GM18498 (cell line): Measurements from ENCODE around the gene PIK3AP1.
A peak's percentile ranks its signal among the peaks of the same experiment; 100 is the strongest.
"Not testable (repeated sequence)": the region's sequence is repeated elsewhere in the genome, so short reads cannot be mapped to it uniquely, and the experiment has no call there.

ENCODE experiments used
- ATAC-seq: cut with Tn5 transposase; IDR thresholded peaks from one replicate; pipeline ENCODE4 v1.9.1; 2021; ENCODE audit warnings: mild to moderate bottlenecking, moderate library complexity; ENCODE audit not compliant: unreplicated experiment

Gene PIK3AP1

DNA sequence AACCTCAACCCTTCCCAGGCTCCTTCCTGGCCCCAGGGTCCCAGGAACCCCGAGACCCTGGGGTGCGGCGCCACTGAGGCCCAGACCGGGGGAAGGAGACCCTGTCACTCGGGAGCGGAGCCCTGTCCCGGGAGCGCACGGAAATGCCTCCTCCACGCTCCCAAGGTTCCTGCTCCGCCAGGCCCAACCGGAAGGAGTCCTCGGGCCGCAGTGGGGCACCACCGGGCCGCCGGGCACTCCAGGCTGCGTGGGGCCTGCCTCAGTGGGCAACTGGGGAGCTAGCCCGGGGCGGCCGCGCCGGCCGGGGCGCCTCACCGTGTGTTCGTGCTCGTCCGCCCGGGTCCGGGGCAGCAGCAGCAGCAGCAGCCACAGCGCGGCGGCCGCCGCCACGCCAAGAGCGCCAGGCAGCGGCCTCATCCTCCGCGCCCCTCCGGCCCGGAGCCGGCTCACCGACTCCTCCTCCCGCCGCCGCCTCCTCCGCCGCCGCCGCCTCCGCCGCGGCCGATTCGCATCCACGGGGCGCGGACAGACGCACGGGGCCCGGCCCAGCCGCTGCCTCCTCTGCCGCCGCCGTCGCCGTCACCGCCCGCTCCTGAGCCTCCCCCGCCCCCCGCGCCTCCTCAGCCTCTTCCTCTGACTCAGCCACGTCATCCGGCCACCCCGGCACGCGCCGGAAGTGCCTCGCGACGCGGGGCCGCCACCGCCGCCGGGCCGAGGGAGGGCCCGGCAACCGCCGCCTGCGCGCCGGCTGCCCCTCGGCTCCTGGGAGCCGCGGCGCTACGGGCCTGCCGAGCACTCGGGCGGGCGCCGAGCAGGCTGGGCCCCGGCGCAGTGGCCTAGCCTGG, 133.7 kb downstream of the PIK3AP1 start, which contains the start of gene TM9SF3:
Gene TM9SF3 (minus strand): TSS at position 594 of the 845 bp plus-strand sequence. CDS start 177 bp downstream, at position 417.
- peak; percentile 85 for ATAC-seq

DNA sequence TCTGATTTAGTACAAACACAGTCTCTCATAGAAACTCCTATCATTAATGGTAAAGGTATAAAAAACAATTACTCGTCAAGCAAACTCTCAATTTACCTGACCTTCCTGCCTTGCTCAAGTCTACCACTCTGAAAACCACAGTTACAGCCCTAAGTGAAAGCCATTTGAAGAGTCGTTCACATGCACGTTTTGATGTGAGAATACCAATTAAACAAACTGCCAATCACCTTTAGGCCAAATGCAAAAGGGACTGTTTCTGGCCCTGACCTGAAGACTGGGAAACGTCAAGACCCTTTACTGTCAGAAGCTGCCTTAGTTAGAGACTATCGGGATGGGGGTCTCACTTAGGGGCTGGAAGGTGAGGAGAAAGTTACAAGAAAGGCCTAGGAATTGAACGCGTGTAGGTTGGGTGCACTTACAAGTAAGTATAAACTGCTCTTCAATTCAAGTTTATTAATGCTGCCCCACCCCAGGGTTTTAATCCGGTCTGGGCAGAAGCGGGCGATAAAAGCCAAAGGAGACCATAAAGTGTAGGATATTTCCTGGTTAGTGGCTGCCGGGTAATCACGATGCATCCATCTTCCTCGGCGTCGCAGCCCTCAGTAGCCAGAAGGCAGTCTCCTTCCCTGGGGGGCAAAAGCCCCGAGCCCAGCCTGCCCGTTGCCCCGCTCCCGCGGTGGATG, 134.4 kb downstream of the PIK3AP1 start:
- ATAC-seq: no peak

DNA sequence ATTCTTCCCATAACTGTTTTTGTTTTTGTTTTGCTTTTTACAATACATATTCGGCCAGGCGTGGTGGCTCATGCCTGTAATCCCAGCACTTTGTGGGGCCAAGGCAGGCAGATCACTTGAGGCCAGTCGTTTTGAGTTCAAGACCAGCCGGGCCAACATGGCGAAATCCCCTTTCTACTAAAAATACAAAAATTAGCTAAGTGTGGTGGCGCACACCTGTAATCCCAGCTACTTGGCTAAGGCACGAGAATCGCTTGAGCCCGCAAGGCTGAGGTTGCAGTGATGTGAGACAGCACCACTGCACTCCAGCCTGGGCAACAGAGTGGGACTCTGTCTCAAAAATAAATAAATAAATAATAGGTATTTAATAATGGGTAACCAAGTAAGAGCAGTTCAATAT, 135.8 kb downstream of the PIK3AP1 start:
- no peak for ATAC-seq

DNA sequence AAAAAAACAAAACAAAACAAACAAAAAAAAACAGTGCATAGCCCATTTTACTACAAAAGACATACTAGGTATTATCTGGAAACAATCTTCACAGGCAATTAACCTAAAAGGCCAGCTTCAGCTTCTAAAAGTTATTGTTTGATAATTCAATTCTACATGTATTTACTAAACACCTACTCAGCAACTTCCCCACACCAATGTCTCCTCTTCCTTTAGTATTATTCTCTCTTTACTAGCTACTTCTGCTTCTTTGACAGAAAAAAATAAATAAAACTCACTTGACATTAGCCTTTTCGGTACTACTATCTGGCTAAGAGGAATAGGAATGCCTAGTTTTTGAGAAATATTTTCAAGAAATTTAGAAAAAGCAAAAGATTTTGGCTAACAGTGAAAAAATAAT, 136.3 kb downstream of the PIK3AP1 start:
- ATAC-seq: no peak

DNA sequence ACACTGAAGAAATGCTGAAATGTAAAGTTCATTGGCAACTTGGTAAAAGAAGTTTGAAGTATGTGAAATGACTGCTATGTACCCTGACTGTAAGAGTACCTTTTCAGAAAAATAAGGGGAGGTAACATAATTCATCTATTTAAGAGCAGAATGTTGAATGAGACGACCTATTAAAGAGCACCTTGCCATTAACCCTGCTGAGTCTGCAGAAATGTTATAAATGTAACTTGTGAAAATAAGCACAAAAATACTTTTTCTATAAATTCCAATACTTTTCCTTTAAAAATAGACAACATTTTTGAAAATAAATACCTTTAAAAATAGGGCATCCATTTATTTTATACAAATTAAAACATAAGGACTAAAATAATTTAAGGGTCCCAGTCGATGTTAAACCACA, 141.2 kb downstream of the PIK3AP1 start:
- no peak for ATAC-seq

DNA sequence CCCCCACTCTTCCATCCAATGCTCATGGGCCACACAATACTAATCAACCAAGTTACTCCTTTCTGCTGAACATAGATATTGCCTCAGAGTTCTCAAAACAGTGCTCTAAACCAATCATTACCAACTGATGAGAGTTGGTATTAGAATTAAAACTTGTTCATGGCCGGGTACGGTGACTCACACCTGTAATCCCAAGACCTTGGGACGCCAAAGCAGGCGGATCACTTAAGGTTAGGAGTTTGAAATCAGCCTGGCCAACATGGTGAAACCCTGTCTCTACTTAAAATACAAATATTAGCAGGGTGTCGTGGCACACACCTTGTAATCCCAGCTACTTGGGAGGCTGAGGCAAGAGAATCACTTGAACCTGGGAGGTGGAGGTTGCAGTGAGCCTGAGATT, 141.7 kb downstream of the PIK3AP1 start:
- no peak for ATAC-seq

DNA sequence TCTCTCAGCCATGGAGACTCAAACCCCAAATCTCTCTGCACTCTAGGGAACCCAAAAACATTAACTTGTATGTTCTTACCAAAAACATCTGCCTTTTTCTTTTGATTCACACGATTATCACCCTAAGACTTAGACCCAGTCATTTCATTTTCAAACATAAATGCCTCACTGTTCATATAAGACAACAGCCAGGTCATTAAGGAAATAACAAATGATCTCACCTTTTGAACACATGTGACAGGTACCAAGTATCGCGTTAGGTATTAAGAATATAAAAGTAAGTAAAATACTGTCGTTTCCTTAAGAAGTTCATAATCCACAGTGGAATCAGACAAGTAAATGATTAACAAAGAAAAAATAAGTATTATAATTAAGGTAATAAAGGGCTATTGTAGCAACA, 142.3 kb downstream of the PIK3AP1 start:
- no peak for ATAC-seq

DNA sequence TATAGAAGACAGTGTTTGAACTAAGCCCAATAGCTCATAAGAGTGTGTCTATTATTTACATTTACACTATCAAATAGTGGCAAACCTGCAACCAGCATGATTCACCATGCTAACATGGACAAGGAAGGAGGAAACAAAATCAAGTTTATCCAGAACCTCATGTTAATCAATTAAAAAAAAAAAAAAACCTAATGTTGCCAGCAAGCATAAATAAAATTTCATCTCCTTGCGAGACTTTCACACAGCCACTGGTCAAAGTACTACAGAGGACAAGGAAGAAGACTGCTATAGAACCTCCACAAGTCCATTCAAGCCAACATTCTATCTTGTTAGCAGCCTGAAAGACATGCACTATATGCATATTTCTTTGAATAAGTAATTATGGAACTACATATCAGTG, 143.2 kb downstream of the PIK3AP1 start:
- ATAC-seq: no peak

DNA sequence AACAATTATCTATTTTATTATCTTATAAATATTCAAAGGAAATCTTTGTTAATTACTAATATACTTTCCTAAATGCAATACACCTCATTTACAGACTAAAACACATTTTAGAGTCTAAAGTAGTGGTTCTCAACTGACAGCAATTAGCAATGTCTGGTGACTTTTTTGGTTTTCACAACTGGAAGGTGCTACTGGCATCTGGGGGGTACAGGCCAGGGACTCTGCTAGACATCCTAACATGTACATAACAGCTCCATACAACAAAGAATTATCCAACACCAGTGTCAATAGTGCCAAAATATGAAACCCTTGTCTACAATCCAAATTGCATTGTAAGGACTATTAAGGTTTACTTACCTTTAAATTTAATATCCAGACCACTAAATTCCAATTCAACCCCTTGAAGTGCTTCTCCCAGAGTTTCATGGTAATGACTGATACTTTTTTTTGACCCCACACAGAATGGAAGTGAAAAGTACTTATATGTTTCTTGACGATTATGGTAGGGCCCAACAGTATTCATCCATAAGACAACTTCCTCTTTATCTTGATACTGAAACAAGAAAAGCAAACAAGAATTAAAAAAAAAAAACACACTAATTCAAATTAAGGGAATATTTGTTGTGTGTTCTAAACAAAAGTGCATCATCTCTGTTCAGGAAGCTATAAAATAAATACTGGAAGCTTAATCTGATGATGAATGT, 143.9 kb downstream of the PIK3AP1 start:
- ATAC-seq: no peak

DNA sequence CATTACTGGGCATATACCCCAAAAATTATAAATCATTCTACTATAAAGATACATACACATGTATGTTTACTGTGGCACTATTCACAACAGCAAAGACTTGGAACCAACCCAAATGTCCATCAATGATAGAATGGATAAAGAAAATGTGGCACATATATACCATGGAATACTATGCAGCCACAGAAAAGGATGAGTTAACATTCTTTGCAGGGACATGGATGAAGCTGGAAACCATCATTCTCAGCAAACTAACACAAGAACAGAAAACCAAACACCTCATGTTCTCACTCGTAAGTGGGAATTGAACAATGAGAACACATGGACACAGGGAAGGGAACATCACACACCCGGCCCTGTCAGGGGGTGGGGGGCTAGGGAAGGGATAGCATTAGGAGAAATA, 145.8 kb downstream of the PIK3AP1 start:
- ATAC-seq: not testable (repeated sequence)

DNA sequence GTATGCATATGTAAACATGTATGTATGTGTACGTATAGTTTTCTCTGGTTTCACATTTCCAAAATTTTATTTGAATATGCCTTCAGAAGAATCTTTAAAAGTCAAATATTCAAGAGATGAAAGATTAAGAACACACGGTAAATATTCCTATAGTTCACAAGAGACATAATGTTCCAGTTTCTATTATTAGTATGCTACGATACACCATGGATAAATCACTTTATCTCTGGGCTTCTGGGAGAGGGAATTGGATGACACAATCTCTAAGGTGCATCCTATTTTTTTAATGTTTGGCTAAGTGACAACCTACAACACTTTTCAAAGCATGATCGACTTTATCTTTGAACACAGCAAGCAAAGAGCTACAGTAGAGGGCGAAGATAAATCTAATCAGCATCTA, 147.3 kb downstream of the PIK3AP1 start:
- no peak for ATAC-seq

DNA sequence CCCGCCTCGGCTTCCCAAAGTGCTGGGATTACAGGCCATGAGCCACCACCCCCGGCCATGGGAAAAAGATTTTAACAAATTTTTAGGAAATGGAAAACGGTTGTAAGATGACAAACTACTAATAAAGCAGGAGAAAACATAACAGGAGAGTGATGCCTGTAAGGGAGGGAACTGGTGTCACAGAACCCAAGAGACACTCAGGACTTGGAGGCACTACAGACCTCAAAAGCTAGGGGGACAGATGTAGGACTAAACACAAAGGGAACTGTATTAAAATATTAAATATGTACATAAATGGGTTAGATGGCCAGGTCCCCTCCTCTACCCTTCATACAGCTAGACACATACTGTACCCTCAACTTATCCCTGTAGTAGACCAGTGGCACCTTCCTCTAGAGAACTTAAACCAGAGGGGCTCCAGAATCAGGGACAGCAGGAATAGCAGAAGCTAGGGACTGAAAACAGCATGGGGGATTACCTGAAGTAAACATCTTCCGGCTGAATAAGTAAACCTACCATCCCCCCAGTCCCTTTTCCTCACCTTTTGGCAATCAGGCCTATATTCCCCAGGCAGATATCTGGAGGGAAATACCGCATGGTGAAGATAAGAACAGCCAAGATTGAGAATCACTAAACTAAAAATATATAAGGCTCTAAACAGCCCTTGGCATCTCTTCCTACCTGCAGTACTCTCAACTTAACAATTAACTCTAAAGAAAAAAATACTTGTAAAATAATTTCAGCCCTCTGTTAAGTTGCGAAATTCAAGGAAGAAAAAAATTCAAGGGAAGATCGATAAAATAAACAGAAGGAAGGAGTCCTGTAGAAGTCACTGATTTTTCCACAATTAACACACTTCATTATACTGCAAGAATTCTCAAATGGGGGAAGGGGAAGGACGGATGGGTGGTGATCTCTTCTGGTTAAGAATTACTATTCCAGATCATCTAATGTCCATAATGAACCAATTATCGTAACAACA, 149.0 kb downstream of the PIK3AP1 start:
- ATAC-seq: no peak

DNA sequence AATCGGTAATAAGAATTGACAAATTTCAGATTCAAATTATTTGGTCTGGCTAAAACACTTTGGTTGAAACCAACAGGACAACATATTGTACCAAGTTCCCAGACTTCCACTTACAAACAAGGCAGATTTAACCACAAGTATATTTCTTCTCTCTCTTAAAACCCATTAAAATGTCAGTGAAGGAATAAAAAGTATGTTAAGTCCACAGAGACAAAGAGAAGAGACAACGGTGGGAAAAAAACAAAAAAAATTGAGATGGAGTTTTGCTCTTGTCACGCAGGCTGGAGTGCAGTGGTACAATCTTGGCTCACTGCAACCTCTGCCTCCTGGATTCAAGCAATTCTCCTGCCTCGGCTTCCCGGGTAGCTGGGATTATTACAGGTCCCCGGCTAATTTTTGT, 149.8 kb downstream of the PIK3AP1 start:
- ATAC-seq: no peak

DNA sequence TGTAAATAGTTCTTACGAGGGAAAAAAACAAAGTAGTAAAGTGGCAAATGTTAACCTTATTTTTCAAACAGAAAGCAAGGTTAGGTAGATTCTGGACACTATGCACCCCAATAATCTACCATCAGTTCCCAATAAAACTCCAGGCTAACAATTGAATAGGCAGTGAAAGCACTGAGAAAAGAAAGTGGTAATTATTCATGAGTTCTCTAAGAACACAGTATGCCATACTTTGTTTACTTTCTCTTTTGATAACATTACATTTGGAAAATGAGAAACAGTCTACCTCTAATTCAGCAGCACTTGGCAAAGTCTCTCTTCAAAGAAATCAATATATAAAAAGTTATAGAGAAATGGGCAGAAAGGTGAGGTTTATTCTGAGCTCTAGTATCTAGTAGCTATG, 151.9 kb downstream of the PIK3AP1 start:
- ATAC-seq: no peak

DNA sequence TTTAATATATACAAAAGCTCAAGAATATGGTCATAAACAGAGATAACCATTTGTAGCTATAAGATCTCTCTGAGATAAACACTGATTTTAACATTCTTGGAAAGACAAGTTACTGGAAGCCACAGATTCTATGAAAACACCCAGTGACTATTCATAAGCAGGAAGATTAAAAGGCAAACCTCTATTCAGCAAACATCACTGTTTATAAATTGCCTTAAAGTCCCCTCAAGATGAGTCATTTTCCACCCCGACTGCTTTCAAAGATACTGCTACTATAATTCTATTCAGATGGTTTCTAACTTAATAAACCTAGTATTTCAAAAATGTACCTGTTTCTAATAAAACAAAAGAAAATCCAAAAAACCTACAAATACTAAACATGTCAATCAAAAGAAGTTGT, 154.5 kb downstream of the PIK3AP1 start:
- ATAC-seq: no peak

DNA sequence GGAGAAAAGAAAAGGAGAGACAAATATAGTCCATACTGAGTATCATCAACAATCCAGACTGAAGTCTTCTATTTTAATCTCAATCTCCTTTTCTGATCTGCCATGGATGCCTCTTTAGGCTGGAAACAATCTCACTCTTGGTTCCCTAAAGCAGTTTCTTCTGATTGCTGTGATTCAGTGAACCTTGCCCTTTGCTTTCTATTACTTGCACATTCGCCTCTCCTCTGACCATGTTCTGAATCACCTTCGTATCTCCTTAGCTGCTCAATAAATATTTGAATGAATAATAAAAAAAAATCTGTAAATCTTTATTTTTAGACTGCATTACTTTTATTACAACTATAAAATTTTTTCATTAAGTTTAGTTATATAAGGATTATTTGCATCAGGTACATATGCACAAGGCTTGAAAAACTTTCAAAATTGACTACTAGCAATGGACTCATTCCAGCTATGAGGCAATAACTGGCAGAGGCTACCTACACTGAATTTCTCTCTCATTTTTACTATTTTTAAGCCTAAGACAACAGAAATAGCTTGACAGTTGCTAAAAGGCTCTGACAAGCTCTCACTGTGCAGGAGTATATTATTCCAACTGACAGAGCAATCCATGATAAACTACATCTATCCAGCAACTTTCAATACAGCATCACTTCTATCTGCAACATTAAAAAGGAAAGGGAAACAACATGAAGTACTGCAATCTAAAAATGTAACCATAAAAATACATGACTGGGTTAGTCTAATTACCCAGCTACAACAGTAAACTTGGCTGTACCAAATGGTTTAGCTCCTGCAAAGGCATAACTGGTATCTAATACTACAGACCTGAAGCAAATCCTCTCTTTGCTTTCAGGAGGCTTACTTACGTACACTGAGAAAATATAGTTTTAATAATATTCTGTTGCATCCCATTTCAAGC, 159.1 kb downstream of the PIK3AP1 start:
- ATAC-seq: no peak

DNA sequence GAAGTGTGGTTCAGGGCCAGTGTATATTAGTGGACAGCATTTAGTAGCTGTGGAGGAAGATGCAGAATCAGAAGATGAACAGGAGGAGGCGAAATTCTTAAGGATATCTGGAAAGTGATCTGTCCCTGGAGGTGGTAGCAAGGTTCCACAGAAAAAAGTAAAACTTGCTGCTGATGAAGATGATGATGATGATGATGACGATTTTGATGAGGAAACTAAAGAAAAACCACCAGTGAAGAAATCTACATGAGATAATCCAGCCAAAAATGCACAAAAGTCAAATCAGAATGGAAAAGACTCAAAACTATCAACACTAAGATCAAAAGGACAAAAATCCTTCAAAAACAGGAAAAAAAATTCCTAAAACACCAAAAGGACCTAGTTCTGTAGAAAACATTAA, 159.8 kb downstream of the PIK3AP1 start:
- ATAC-seq: no peak

DNA sequence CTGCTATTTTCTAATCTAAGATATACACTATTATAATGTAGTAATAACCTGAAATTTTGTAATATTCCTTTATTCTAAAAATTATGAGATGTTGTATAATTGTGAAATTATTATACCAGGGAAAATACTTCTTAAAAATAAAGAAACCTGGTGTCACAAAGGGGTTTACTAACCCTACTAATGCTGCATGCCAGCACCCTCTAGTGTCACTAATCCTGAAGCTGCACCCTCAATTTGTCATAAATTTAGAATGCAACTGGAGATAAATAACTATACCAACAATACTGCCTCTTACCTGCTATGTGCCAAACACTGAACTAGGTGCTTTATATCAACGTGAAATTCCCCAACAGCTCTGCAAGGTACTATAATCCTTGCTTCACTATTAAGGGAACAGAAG, 164.3 kb downstream of the PIK3AP1 start:
- no peak for ATAC-seq

DNA sequence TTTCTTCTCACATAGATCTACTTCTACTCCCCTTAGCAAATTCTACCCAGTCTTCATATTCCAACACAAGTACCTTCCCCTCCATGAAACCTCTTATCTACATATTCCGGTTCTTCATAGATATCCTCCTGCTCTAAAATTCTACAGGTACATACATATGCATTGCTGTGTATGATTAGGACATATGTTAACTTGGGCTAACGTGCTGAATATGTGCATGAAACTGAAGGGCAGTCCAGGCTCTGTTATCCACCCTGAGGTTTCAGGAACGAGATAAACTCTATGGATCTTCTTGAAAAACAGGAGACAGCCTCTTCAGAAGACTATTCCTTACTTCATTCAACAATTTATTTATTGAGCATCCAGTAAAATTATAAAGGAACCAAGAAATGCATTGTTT, 165.0 kb downstream of the PIK3AP1 start:
- no peak for ATAC-seq
